HTERT RPE-1 (cell line): Measurements from ENCODE around the gene GPM6B.

Experiments used
- in situ Hi-C: fragments of 300-500 bp; cut with MboI; formaldehyde crosslinking; loops from 4 replicates; pipeline ENCODE4 v1.14.3; 2020; ENCODE audit warnings: low sequenced_read_pairs

Gene GPM6B

DNA sequence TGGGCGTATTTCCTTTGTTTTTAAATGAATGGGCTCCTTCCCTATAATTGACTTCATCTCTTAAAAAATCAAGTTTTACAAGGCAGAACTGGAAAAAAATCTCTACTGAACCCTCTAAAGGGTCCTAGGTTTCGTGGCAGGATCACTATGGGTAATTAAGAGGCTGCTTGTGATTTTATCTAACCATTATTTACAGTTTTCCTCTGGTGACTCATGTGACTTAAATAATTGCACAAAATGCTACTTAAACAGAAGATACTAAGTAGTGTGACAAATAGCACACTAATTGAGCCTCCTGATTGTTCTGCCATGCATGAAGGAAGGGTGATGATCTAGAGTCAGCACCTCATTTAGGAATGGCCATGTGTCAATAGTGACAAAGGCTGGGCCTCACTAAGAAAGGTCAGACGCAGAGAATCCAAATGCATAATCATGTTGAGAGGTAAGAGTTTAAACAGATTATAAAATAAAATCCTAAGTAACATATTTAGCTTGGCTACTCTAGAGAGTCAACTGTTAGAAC, 46.8 kb downstream of the GPM6B start:
- in situ Hi-C loops, result no loop called here

- in situ Hi-C loops, result no loop called here
Observed at GRCh38 chrX:13768939-13769338, 48.0 kb downstream of the GPM6B start.

DNA sequence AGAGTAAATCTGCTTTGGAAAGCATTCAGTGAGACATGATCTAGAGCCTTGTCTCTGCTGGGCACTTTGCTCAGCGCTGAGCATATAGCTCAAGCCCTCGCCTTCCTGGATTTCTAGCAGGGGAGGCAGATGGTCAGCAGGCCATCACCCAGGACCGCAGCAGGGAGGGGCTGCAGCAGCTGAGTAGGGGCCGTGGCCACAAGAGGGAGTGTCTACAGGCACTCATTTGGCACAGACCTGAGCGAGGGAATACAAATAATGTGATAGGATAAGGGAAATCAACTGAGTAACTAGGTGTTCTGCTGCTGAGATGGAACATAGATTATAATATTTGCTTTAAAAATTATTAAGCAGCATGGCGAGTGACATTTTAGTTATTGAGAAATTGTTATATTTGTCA, 52.1 kb downstream of the GPM6B start:
- in situ Hi-C loops, result no loop called here

GRCh38 chrX:13764281-13764680, 52.6 kb downstream of the GPM6B start:
- in situ Hi-C loops, result no loop called here

DNA sequence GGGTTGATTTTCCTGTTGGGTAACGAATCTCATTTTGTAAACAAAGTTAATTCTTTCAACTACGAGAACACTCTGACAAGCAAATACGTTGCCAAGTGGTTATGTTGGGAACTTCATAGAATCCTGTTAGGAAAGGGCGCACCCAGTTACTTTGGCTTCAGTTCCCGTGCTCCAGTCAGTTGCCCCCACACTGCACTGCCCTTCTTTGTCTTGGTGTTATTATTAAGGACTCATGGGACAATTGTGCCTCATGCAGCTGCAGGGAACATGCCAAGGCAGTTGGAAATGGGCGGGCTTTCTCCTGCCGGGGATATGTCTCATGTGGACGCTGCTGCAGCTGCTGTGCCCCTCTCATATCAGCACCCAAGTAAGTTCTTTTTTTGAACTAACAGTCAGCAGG, 53.4 kb downstream of the GPM6B start:
- in situ Hi-C loops, result no loop called here

DNA sequence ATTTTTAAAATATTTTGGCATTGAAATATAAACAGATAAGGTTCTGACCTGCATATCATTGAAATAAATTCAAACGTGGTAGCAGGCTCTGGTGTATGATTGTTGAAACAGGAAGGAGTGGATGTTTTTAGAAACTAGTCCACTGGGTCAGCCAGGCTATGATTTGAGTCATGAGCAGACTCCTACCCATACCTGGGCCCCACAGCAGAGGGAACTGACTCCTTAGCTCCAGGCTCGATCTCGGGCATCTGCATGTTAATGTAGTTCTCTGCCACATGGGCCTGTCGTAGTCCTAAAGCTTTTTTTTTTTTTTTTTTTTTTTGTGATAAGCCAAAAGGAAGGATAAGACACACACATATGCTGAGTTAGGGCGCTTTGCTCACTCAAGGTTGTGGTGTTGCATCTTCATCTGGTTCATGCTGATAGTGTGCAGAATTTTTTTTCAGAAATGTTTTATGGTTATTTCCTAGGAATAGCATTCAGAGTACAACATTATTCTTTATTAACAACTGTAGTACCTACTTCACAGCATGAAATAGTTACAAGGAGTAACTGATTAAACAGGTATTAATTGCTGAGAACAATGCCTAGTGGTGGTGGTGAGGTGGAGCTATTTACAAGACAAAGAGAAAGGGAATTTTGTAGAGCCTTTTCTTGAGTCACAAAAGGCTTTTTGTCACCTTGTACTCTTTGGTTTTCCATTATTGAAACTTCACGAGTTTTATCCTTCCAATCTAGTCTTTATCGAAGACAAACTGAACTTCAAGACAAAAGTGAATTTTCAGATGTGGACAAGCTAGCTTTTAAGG, 55.1 kb downstream of the GPM6B start:
- in situ Hi-C loops, result no loop called here

- in situ Hi-C loops, result no loop called here
Observed at GRCh38 chrX:13760426-13760825, 56.5 kb downstream of the GPM6B start.

DNA sequence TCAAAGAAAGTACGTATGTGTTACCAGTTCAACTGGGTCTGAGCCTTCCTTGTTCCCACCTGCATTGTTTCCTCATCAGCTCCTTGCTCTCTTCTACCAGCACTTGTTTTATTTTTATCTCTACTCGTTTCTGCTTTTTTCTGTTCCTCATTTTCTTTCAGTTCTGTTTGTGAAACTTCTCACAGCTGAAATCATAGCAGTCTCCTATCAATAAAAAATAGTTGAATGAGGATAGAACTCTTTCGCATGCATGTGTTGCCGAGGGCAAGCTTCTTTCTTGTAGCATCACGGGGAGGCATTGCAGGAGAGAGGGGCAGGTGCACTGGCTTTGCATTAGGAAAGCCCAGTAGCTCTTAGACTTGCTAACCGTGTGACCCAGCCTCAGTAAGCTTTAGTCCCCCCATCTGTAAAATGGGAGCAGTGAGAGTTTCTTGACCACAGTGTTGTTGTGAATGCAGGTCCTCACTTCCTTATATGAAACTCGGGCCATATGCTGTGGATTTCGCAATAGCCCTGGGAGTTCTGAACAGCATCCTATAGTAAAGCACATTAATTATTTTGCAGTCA, 57.7 kb downstream of the GPM6B start:
- in situ Hi-C loops, result no loop called here

- in situ Hi-C loops, result no loop called here
Observed at GRCh38 chrX:13756381-13756780, 60.5 kb downstream of the GPM6B start.

GRCh38 chrX:13755254-13755653, 61.6 kb downstream of the GPM6B start:
- in situ Hi-C loops, result no loop called here

GRCh38 chrX:13754765-13755164, 62.1 kb downstream of the GPM6B start:
- in situ Hi-C loops, result no loop called here

DNA sequence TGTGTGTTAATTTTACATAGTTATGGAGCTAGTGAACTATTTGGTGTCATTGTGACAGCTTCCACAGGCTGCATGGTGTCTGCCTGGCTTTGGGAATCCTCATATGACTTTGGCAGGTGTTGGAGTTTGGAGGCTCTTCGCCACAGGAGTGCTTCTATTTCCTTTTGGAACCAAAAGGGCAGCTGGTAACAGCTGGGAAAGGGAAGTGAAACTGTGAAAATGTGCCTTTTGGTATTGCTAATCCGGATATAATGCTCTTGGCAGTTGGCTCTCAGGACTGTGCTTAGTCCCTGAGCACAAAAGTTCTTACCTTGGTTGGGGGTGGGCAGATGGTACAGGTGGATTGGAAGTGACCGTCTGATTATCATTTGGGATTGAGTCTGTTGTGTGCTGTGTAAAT, 64.2 kb downstream of the GPM6B start:
- in situ Hi-C loops, result no loop called here

- in situ Hi-C loops, result no loop called here
Observed at GRCh38 chrX:13752141-13752540, 64.8 kb downstream of the GPM6B start.

DNA sequence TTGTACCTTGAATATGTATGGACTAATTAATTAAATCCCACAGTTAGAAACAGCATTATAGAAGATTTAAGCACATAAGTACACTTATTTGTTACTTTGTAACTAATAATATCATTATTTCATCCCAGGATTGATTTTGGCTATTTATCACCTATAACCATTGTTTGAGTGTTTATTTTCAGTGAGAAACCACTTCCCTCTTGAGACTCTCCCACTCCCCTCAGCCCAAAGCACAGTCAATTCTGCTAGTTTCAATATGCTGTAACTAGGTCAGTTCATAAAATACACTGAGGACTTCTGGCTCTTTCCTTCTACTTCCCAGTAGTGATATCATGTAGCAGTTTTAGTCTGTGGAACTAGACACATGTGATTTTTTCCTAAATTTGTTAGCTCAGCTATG, 66.1 kb downstream of the GPM6B start:
- in situ Hi-C loops, result no loop called here

GRCh38 chrX:13750204-13750603, 66.7 kb downstream of the GPM6B start:
- in situ Hi-C loops, result no loop called here

- in situ Hi-C loops, result no loop called here
Observed at GRCh38 chrX:13748486-13748885, 68.4 kb downstream of the GPM6B start.

- in situ Hi-C loops, result no loop called here
Observed at GRCh38 chrX:13747836-13748235, 69.1 kb downstream of the GPM6B start.

GRCh38 chrX:13742397-13743176, 74.3 kb downstream of the GPM6B start:
- in situ Hi-C loops, result no loop called here

DNA sequence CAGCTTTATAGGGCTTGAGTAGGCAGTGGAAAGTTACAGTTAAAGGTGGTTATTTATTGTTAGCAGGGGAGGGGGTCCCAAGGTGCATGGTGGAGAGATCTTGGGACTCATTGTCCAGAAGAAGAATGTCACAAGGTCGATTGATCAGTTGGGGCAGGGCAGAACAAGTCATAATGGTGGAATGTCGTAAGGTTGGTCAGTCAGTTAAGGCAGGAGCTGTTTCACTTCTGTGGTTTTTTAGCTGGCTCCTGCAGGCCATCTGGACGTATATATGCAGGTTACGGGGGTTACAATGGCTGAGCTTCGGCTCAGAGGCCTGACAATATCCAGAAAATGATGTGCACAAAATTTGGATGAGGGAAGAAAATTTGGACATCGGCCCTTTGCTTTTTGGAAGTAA, 75.2 kb downstream of the GPM6B start:
- in situ Hi-C loops, result no loop called here

DNA sequence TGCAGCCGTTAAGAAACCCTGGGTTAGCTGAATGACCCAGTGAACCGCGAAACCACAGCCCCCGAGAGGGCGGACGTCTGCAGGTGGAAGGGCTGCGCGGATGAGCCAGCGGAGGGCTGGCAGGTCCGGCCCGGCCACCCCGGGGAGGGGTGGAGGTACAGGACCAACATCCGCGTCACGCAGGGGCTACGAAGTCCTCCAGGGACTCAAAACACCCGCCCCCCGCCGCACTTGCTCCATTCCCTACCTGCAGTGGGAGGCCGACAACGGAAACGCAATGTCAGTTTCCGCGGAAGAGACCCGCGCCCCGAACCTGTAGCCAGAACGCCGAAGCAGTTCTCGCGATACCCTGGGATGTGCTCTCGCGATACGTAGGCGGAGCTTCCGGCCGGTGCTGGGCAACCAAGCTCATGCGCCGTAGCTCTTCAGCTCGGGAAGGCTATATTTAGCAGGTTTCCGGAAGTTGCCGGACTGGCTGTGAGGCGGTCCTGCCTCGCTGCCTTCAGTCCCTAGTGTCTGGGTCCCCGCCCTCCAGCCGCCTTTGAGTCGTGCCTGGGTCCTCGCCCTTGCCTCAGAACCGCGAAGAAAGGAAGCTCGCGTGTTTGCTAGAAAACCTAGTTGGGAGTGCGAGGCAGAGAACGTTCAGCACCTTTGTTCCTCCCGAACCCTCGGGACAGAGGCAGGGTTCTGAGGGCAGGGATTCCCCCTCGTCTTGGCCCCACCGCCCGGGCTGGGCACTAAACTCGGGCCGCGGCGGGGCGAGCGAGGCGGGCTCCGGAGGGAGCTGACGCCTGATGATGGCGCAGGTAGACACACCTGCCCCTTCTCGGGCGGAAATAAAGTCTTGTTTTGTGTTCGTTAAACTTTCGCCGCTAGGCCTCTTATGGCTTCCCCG, 82.4 kb downstream of the GPM6B start, which contains the start of the genes OFD1 and TRAPPC2:
Gene OFD1 (plus strand): TSS at position 471 of the 895 bp plus-strand sequence. CDS start 324 bp downstream, at position 795.
Gene TRAPPC2 (minus strand): TSS at position 343 of the 895 bp plus-strand sequence. CDS start 14,657 bp downstream, outside the sequence.
- in situ Hi-C loops, result no loop called here
